ENCODE data around the gene FYN.
"Not testable (repeated sequence)": the region's sequence is repeated elsewhere in the genome, so short reads cannot be mapped to it uniquely, and the experiment has no call there.

FYN gene

DNA sequence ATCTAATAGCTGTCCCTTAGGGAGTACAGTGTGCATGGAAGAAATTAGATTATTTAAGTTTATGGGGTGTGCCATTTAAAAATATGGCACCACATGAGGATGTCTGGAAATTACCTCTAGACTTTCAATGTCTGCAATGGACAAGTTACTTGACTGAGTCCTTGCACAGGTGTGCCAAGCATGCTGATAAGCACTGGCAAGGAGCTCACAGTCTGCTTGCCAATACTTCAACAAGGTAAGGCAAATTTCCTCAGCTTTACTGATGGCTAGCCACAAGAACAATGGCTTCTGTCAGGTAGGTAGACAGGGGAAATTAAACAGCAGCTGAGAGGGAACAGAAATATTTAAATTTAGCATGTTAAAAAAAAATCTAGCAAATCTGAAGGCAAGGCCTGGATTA lies 176.4 kb downstream of the FYN start:
- no peak for DNase-seq

DNA sequence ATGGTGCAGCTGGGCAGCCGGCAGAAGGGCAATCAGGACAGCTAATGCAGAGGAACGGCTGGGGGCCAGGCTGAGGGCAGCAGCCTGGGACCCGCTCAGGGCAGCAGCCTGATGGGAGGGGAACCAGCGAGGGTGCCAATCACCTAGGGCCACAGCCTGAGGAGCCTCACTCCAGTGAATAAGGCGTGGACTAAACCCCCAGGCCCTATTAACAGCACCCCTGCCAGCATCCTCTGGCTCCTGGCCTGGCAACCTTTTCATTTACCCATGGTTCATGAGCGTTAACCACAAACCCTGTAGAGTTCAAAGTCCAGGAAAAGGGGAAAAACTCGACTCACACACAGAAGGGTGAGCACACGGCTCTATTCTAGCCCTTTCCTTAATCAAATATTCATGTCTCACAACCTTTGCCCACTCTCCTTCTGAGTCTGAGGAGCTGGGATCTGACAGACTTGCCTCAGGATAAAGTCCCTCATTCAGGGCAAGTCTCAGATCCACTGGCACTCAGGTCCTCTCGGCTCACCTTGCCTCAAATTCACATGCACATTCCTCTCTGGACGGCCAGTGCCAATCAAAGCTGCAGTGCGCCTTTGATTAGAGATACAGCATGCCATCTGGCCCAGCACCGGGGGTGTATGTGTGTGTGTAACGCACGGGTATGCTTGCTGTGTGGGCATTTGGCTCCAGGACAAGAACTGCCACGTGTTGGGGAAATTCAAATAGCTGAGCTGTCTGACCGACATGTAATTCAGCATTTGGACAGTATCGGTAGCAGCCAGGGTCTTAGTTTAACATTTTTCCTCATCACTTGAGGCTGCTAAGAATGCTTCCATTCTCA lies 180.7 kb downstream of the FYN start:
- no peak for DNase-seq

GRCh38 chr6:111691345-111692225 lies 181.7 kb downstream of the FYN start:
- DNase-seq: no peak

GRCh38 chr6:111689946-111690345 lies 183.3 kb downstream of the FYN start:
- DNase-seq: no peak

- no peak for DNase-seq
These were observed 183.8 kb downstream of the FYN start for GRCh38 chr6:111689419-111689818.

GRCh38 chr6:111688331-111688730 lies 184.9 kb downstream of the FYN start:
- DNase-seq: no peak

- DNase-seq: no peak
These were observed 185.6 kb downstream of the FYN start for GRCh38 chr6:111687652-111688051.

DNA sequence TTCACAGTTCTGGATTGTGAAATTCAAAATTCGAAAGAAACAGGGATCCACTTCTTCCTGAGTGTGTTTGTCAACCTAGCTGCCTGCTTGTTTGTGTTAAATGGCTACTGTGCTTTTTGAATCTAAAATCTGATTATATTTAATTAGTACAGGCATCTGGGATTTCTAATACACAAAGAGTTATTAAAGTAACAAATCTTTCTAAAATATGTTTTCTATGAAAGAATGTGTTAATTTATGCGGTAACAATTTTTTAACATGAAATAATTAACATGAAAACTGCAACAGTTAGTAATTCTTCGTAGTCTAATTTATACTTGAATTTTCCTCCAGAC lies 186.4 kb downstream of the FYN start:
- DNase-seq: no peak

GRCh38 chr6:111686249-111686931 lies 186.9 kb downstream of the FYN start:
- DNase-seq: no peak

GRCh38 chr6:111685526-111685925 lies 187.7 kb downstream of the FYN start:
- no peak for DNase-seq

- no peak for DNase-seq
These were observed 188.2 kb downstream of the FYN start for GRCh38 chr6:111685058-111685457.

- DNase-seq: no peak
These were observed 189.4 kb downstream of the FYN start for GRCh38 chr6:111683749-111684267.

DNA sequence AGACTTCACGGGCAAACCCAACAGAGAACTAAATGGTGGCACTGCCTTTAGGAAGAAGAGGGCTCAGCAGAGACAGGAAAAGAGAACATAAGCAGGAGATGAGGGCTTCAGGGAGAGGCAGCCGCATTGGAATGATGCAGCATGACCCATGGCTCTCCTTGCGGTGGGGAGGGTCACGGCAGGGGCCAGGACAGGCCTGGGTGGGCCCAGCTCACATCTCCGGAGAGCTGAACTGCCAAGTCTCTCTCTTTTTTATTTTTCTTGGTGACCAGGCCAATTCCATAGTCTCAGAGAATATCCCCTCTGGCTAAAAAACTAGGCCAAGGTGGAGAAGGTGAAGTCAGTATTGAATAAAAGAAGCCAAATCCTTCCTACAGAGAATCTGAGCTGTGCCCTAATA lies 190.1 kb downstream of the FYN start:
- DNase-seq: no peak

DNA sequence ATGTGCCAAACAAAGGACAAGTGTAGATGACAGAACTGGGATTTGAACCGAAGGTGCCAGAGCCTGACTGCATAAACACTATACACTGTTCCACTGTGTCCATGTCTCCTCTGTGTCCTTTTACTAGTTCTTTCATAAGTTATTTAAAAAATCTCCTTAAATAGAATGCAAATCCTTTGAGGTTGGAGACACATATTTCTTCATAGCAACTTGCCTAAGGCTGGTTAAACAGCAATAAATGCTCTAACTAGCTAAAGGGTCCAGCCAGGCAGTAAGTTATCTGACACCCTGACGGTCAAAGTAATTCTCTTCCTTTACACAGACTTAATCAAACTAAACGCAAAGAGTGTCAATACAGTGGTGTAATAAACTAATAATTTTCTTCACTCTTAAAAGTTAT lies 191.4 kb downstream of the FYN start:
- DNase-seq: no peak

DNA sequence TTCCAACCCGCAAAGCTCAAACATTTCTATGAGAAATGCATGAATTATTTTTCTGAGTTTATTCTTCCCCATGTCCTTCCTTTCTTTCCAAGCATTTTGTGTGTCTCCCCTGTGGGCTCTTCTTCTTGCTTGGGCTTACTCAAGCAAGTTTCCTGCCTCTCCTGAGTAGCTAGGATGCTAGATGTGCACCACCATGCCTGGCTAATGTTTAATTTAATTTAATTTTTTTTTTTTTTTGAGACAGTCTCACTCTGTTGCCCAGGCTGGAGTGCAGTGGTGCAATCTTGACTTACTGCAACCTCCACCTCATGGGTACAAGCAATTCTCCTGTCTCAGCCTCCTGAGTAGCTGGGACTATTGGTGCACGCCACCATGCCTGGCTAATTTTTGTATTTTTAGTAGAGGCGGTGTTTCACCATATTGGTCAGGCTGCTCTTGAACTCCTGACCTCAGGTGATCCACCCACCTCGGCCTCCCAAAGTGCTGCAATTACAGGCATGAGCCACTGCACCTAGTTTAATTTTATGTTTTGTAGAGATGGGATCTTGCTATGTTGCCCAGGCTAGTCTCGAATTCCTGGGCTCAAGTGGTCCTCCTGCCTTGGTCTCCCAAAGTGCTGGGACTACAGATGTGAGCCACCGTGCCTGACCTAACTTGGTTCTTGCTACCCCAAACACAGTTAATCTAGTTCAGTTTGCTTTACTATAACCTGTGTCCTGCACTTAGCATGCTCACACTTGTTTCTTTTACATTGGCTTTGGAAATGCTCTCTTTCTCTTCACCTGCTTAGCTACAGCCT lies 192.2 kb downstream of the FYN start:
- not testable (repeated sequence) for DNase-seq

DNA sequence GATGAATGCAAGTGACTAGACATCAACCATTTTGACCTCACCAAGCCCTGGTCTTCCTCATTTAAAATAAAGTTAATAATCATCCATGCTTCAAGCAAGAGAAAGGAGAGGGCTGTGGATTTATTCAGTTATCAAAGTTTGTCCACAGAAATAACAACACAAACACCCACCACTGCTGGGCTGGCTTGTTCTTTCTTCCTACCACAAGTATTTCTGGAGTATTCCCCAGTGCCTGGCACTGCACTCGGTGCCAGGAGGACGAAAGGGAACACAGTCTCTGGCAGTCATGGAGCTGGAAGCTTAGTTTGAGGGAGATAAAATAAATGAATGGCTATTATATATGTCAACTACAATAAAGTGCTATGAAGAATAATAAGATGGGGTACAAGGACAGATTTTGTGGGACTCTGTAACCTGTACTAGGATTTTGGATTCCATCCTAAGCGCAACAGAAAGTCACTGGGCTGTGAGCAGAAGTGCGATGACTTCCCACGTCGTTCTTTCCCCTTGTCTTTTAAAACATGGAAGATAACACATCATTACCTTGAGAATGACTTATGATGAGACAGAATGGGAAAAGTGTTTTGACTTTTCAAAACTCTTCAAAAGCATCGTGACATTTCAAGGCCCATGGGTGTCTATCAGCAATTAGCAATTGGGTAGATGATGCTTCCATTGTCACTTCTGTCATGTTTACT lies 193.1 kb downstream of the FYN start:
- DNase-seq: no peak

DNA sequence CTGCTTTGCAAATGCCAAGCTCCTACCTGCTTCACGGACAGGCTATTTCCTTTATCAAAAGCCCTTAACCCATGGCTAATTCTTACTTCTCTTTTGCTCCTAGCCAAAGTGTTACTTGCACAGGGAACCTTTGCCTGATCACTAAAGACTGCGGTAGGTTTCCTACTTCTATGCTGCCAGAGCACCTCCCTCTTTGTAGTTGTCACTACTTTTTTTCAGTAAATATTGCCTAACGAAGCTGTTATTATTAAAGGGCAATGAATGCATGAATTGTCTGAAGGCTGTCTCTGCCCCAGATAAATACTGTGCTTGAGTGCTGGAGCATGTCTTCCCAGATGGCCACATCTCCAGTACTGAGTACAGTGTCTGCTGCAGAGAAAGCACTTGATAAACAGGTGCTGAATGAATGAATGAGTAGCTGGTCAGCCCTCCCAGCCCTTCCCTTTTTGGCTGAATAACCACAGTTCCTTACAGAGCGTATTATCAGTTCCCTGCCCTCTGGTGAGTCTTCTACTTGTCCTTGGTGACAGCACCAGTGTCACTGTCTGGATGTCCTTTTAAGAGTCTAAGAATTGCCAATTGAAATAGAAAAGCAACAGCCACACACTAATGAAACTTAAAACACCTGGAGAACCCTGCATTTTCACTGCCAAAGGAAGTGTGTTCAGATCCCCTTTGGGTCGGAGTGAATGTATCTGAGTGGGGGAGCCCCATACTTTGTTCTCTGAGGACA lies 194.0 kb downstream of the FYN start:
- no peak for DNase-seq

GRCh38 chr6:111677249-111677990 lies 195.8 kb downstream of the FYN start:
- no peak for DNase-seq

GRCh38 chr6:111676383-111676782 lies 196.9 kb downstream of the FYN start:
- no peak for DNase-seq

- DNase-seq: no peak
These were observed 198.4 kb downstream of the FYN start for GRCh38 chr6:111674883-111675282.

Data from activated T-cell treated with anti-CD3 and anti-CD28 coated beads, Interleukin-2, amount 50 U/mL, for 1 hour (primary cell).